GM18505 (cell line): ENCODE data around the gene MAP4K3.
"Not testable (repeated sequence)": the region's sequence is repeated elsewhere in the genome, so short reads cannot be mapped to it uniquely, and the experiment has no call there.

Experiments used
- ATAC-seq: cut with Tn5 transposase; IDR thresholded peaks from one replicate; pipeline ENCODE4 v1.9.1; 2021; ENCODE audit not compliant: unreplicated experiment
- POLR2A ChIP-seq: IDR thresholded peaks from 4 replicates; pipeline ENCODE4 v1.6.1; 2011; ENCODE audit warnings: borderline replicate concordance; ENCODE audit not compliant: insufficient read depth, insufficient read length; ENCODE audit errors: extremely low read depth

MAP4K3 gene

GRCh38 chr2:39359453-39360038, 77.5 kb downstream of the MAP4K3 start:
- ATAC-seq: no peak
- TF ChIP-seq POLR2A: no peak

- no peak for TF ChIP-seq POLR2A
- ATAC-seq: no peak
Measured at GRCh38 chr2:39356922-39357639, 80.0 kb downstream of the MAP4K3 start.

- ATAC-seq: no peak
- TF ChIP-seq POLR2A: no peak
Measured at GRCh38 chr2:39350658-39351057, 86.4 kb downstream of the MAP4K3 start.

- ATAC-seq: no peak
- no peak for TF ChIP-seq POLR2A
Measured at GRCh38 chr2:39338502-39338901, 98.6 kb downstream of the MAP4K3 start.

GRCh38 chr2:39335930-39336329, 101.2 kb downstream of the MAP4K3 start:
- no peak for ATAC-seq

GRCh38 chr2:39334978-39335377, 102.1 kb downstream of the MAP4K3 start:
- TF ChIP-seq POLR2A: no peak
- no peak for ATAC-seq

More at GRCh38 chr2:39335930-39336329, 101.2 kb downstream of the MAP4K3 start:
- TF ChIP-seq POLR2A: no peak

- no peak for ATAC-seq
- no peak for TF ChIP-seq POLR2A
Measured at GRCh38 chr2:39334529-39334928, 102.6 kb downstream of the MAP4K3 start.

- TF ChIP-seq POLR2A: no peak
- no peak for ATAC-seq
Measured at GRCh38 chr2:39326644-39327043, 110.4 kb downstream of the MAP4K3 start.

GRCh38 chr2:39325966-39326365, 111.1 kb downstream of the MAP4K3 start:
- ATAC-seq: no peak
- no peak for TF ChIP-seq POLR2A

- not testable (repeated sequence) for ATAC-seq
Measured at GRCh38 chr2:39321056-39322035, 115.7 kb downstream of the MAP4K3 start.

GRCh38 chr2:39320162-39320561, 116.9 kb downstream of the MAP4K3 start:
- no peak for TF ChIP-seq POLR2A
- no peak for ATAC-seq

GRCh38 chr2:39313575-39313974, 123.5 kb downstream of the MAP4K3 start:
- TF ChIP-seq POLR2A: no peak
- ATAC-seq: no peak

GRCh38 chr2:39311469-39311868, 125.6 kb downstream of the MAP4K3 start:
- ATAC-seq: no peak
- no peak for TF ChIP-seq POLR2A
